ENCODE data around the gene AIG1. TPM values are rescaled to one million over a fixed set of nuclear protein-coding genes. Genes with fewer than 3 reads are reported as not detected.
A peak's percentile ranks its signal among the peaks of the same experiment; 100 is the strongest.
"Not testable (repeated sequence)": the region's sequence is repeated elsewhere in the genome, so short reads cannot be mapped to it uniquely, and the experiment has no call there.

Gene AIG1, protein sequence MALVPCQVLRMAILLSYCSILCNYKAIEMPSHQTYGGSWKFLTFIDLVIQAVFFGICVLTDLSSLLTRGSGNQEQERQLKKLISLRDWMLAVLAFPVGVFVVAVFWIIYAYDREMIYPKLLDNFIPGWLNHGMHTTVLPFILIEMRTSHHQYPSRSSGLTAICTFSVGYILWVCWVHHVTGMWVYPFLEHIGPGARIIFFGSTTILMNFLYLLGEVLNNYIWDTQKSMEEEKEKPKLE
- total RNA-seq: 70.9 and 96.9 TPM in 2 replicates

DNA sequence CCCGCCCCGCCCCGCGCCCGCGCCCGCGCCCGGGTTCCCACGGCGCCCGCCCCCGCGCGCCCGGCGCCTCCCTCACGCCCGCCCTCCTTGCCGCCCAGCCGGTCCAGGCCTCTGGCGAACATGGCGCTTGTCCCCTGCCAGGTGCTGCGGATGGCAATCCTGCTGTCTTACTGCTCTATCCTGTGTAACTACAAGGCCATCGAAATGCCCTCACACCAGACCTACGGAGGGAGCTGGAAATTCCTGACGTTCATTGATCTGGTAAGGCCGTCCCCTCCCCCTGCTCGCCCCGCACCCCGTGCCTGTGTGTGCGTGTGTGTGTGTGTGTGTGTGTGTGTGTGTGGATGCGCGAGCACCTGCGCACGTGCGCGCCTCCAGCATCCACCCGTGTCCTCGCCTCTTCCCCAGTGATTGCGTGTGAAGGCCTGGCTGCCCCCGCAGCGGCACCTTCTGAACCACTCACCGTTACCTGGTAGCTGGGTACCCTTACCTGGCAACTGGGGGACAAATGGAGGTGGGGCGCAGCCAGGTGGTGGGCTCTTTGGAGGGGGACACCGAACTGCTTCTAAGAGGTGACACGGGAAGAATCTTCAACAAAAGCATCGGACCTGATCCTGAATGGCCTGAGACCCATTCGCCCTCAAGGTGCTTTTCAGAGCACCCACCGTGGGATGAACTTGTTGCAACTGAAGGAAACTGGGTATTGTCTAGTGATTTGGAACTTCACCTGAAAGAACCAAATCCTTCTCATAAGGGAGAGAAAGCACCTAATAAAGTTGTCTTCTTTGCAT, at the start of gene AIG1:
AIG1 (plus strand) TSS at position 84 of the 791 bp plus-strand sequence; CDS start at position 121, 37 bp downstream.
- no peak for DNase-seq (ENCODE audit: insufficient read length, low spot score, missing footprints)
- TF ChIP-seq, protein P1, sequence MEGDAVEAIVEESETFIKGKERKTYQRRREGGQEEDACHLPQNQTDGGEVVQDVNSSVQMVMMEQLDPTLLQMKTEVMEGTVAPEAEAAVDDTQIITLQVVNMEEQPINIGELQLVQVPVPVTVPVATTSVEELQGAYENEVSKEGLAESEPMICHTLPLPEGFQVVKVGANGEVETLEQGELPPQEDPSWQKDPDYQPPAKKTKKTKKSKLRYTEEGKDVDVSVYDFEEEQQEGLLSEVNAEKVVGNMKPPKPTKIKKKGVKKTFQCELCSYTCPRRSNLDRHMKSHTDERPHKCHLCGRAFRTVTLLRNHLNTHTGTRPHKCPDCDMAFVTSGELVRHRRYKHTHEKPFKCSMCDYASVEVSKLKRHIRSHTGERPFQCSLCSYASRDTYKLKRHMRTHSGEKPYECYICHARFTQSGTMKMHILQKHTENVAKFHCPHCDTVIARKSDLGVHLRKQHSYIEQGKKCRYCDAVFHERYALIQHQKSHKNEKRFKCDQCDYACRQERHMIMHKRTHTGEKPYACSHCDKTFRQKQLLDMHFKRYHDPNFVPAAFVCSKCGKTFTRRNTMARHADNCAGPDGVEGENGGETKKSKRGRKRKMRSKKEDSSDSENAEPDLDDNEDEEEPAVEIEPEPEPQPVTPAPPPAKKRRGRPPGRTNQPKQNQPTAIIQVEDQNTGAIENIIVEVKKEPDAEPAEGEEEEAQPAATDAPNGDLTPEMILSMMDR (IDR thresholded peaks at IDR 0.05; ENCODE audit: extremely low read depth, low read depth, low read length): no peak

DNA sequence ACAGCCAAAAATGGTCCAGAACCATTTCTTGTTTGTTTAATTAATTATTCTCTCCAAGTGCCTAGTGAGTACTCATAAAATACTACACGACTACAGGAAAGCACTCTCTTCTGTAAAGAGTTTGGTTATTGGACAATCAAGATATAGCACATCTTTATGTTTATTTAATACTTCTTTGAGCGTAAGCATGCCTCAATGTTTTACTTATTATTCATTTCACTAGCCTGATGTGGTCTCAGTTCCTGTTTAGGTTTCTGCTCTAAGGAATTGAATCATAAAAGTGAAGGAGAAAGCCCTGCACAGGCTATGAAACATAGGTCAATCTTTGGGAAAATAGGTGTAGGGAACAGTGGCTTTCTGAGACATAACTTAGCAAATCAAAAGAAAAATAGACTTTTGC, 45.9 kb upstream of the AIG1 start:
- no peaks in the 10 kb centered on the region for H3K36me3 ChIP-seq (ENCODE audit: insufficient read depth, low read length)
- H2AFZ ChIP-seq (ENCODE audit: low read length): no peak overlapping the region
- H3K27me3 ChIP-seq (ENCODE audit: insufficient read depth, low read length): no peaks in the 10 kb centered on the region
- H3K9me3 ChIP-seq (ENCODE audit: low read depth, low read length): no peaks in the 10 kb centered on the region
- no peaks in the 10 kb centered on the region for H3K79me2 ChIP-seq (ENCODE audit: insufficient read depth, low read length)
- TF ChIP-seq, protein P1 (IDR thresholded peaks at IDR 0.05; ENCODE audit: extremely low read depth, low read depth, low read length): no peak
- H3K27ac ChIP-seq (ENCODE audit: low read depth, low read length): no peak overlapping the region
- H3K4me2 ChIP-seq (ENCODE audit: insufficient read depth, low read length): no peak overlapping the region
- H3K4me1 ChIP-seq (ENCODE audit: insufficient read depth, low read length): no peaks in the 10 kb centered on the region
- H4K20me1 ChIP-seq (ENCODE audit: insufficient read depth, low read length): no peaks in the 10 kb centered on the region
- H3K4me3 ChIP-seq (ENCODE audit: insufficient read depth, low read length): no peak overlapping the region
- DNase-seq (ENCODE audit: insufficient read length, low spot score, missing footprints): no peak

More for the DNA sequence above, at the start of gene AIG1:
- Histone ChIP-seq H3K4me1 (ENCODE audit: insufficient read depth, low read length) (peaks cover 18% of the 10 kb centered on the region), H3K4me3 (ENCODE audit: insufficient read depth, low read length) (peak within 1 kb of the TSS; percentile 91), H2AFZ (ENCODE audit: low read length) (peak within 1 kb of the TSS; percentile 82), H3K9me3 (ENCODE audit: low read depth, low read length) (no peaks in the 10 kb centered on the region), H4K20me1 (ENCODE audit: insufficient read depth, low read length) (no peaks in the 10 kb centered on the region), H3K36me3 (ENCODE audit: insufficient read depth, low read length) (no peaks in the 10 kb centered on the region), H3K4me2 (ENCODE audit: insufficient read depth, low read length) (peak within 1 kb of the TSS; percentile 96), H3K27me3 (ENCODE audit: insufficient read depth, low read length) (no peaks in the 10 kb centered on the region), H3K27ac (ENCODE audit: low read depth, low read length) (peak within 1 kb of the TSS; percentile 93), H3K79me2 (ENCODE audit: insufficient read depth, low read length) (peaks cover 8% of the 10 kb centered on the region)

DNA sequence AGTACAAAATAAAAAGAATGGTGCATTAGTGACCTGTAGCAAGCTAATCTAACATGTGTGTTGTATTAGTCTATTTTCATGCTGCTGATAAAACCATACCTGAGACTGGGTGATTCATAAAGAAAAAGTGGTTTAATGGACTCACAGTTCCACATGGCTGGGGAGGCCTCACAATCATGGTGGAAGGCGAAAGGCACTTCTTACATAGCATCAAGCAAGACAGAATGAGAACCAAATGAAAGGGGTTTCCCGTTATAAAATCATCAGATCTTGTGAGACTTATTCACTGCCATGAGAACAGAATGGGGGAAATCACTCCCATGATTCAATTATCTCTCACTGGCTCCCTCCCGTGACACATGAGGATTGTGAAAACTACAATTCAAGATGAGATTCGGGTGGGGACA, 45.4 kb upstream of the AIG1 start:
- H3K4me1 ChIP-seq (ENCODE audit: insufficient read depth, low read length): no peaks in the 10 kb centered on the region
- DNase-seq (ENCODE audit: insufficient read length, low spot score, missing footprints): no peak
- H3K4me3 ChIP-seq (ENCODE audit: insufficient read depth, low read length): no peak overlapping the region
- no peaks in the 10 kb centered on the region for H3K27me3 ChIP-seq (ENCODE audit: insufficient read depth, low read length)
- no peak overlapping the region for H3K27ac ChIP-seq (ENCODE audit: low read depth, low read length)
- TF ChIP-seq, protein P1 (IDR thresholded peaks at IDR 0.05; ENCODE audit: extremely low read depth, low read depth, low read length): no peak
- no peak overlapping the region for H3K4me2 ChIP-seq (ENCODE audit: insufficient read depth, low read length)
- no peaks in the 10 kb centered on the region for H3K36me3 ChIP-seq (ENCODE audit: insufficient read depth, low read length)
- no peaks in the 10 kb centered on the region for H3K9me3 ChIP-seq (ENCODE audit: low read depth, low read length)
- no peaks in the 10 kb centered on the region for H3K79me2 ChIP-seq (ENCODE audit: insufficient read depth, low read length)
- H2AFZ ChIP-seq (ENCODE audit: low read length): no peak overlapping the region
- no peaks in the 10 kb centered on the region for H4K20me1 ChIP-seq (ENCODE audit: insufficient read depth, low read length)

DNA sequence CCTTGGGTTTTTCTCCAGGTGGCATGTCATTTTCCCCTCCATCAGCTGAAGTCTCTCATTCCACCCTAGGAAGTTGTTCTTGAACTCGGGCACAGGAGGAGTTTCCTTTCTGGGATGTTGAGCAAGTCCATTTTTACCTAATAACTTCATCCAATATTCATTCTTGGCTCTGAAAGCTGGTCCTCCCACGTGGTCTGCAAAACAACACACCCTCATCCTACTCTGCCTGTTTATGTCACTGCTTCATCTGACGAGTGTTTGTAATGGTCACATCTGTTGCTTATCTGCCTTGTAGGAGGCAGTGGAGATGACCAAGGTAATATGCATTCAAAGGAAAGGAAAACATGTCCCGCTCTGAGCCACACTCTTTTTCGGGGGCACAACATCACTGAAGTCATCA, 41.7 kb upstream of the AIG1 start:
- Histone ChIP-seq H3K79me2 (ENCODE audit: insufficient read depth, low read length) (no peaks in the 10 kb centered on the region), H3K4me2 (ENCODE audit: insufficient read depth, low read length) (peak overlapping the region; percentile 19), H3K9me3 (ENCODE audit: low read depth, low read length) (no peaks in the 10 kb centered on the region), H3K4me1 (ENCODE audit: insufficient read depth, low read length) (no peaks in the 10 kb centered on the region), H3K27ac (ENCODE audit: low read depth, low read length) (no peak overlapping the region), H2AFZ (ENCODE audit: low read length) (peak overlapping the region; percentile 12), H3K36me3 (ENCODE audit: insufficient read depth, low read length) (no peaks in the 10 kb centered on the region), H3K27me3 (ENCODE audit: insufficient read depth, low read length) (no peaks in the 10 kb centered on the region), H3K4me3 (ENCODE audit: insufficient read depth, low read length) (no peak overlapping the region), H4K20me1 (ENCODE audit: insufficient read depth, low read length) (no peaks in the 10 kb centered on the region)
- no peak for DNase-seq (ENCODE audit: insufficient read length, low spot score, missing footprints)
- TF ChIP-seq, protein P1 (IDR thresholded peaks at IDR 0.05; ENCODE audit: extremely low read depth, low read depth, low read length): no peak

DNA sequence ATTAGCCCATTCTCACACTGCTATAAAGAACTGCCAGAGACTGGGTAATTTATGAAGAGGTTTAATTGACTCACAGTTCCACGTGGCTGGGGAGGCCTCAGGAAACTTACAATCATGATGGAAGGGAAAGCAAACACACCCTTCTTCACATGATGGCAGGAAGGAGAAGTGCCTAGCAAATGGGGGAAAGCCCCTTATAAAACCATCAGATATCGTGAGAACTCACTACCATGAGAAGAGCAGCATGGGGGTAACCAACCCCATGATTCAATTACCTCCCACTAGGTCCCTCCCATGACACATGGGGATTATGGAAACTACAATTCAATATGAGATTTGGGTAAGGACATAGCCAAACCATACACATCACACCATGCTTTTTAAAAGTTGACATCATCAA, 39.8 kb upstream of the AIG1 start:
- H3K27me3 ChIP-seq (ENCODE audit: insufficient read depth, low read length); H3K4me1 ChIP-seq (ENCODE audit: insufficient read depth, low read length); H3K36me3 ChIP-seq (ENCODE audit: insufficient read depth, low read length); H3K4me2 ChIP-seq (ENCODE audit: insufficient read depth, low read length); H3K4me3 ChIP-seq (ENCODE audit: insufficient read depth, low read length); H4K20me1 ChIP-seq (ENCODE audit: insufficient read depth, low read length); H3K9me3 ChIP-seq (ENCODE audit: low read depth, low read length); H2AFZ ChIP-seq (ENCODE audit: low read length); H3K79me2 ChIP-seq (ENCODE audit: insufficient read depth, low read length); H3K27ac ChIP-seq (ENCODE audit: low read depth, low read length); DNase-seq (ENCODE audit: insufficient read length, low spot score, missing footprints): not testable (repeated sequence)
